ENCODE measurements around the gene ELL. TPM values are rescaled to one million over a fixed set of nuclear protein-coding genes. Genes with fewer than 3 reads are reported as not detected.

The ELL gene
- total RNA-seq, 1 donor: 19.9 TPM

DNA sequence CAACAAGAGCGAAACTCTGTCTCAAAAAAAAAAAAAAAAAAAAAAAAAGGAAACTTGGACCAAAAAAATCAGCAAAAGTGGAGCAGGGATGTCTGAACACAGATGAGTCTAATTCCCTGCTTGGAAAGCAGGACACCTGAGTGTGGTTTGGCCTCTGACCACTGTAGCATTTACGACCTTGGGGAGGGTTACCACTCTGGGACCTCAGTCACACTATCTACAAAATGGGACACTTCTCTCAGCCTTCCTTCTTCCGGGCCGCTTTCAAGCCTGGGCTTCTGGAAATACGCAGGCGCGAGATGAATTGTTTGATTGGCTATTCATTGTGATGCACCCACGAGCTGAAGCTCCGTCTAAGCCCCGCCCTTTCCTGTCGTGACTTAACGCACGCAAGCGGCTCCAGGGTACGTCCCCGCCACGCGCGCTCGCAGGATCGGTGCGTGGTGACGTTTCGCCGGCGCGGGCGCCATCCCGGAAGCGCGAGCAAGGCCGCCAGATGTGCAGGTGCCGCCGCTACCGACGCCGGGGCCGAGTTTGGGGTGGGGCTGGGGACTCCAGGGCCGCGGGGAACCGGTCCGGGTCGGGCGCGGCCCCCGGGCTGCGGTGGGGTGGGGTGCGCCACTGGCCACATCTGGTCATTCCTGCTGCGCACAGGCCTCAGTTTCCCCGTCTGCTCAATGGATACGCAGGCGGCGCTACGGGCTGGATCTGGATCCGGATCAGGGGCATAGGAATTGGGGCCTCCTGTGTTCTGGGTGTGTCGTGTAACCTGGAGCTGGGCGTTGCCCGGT is 35.7 kb upstream of the ELL start, which contains the start of gene KXD1:
Gene KXD1 (plus strand): TSS at position 460 of the 791 bp plus-strand sequence. CDS start 4,187 bp downstream, outside the sequence.
- peak within 1 kb of the TSS; percentile 90 for H3K4me3 ChIP-seq (ENCODE audit: low read depth, low read length)
- DNase-seq (ENCODE audit: low read depth): peak; percentile 100
- TF ChIP-seq, protein P1, sequence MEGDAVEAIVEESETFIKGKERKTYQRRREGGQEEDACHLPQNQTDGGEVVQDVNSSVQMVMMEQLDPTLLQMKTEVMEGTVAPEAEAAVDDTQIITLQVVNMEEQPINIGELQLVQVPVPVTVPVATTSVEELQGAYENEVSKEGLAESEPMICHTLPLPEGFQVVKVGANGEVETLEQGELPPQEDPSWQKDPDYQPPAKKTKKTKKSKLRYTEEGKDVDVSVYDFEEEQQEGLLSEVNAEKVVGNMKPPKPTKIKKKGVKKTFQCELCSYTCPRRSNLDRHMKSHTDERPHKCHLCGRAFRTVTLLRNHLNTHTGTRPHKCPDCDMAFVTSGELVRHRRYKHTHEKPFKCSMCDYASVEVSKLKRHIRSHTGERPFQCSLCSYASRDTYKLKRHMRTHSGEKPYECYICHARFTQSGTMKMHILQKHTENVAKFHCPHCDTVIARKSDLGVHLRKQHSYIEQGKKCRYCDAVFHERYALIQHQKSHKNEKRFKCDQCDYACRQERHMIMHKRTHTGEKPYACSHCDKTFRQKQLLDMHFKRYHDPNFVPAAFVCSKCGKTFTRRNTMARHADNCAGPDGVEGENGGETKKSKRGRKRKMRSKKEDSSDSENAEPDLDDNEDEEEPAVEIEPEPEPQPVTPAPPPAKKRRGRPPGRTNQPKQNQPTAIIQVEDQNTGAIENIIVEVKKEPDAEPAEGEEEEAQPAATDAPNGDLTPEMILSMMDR (IDR thresholded peaks at IDR 0.05; ENCODE audit: insufficient read depth, low read depth, low read length): no peak

DNA sequence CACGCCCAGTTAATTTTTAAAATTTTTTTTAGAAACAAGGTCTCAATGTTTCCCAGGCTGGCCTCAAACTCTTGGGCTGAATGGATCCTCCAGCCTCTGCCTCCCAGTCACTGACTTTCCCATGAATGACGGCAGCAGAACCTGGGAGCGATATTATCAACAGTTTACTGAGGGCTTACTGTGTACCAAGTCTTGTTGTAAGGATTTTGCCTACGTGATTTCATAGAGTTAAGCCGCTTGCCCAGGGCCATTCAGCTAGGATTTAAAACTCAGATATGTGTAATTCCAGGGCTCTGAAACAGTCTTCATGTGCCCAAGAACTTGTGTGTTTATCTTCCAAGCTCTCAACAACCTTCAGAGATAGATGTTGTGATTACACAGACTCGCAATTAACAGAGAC is 29.8 kb upstream of the ELL start:
- no peak overlapping the region for H3K4me3 ChIP-seq (ENCODE audit: low read depth, low read length)
- DNase-seq (ENCODE audit: low read depth): peak; percentile 87

DNA sequence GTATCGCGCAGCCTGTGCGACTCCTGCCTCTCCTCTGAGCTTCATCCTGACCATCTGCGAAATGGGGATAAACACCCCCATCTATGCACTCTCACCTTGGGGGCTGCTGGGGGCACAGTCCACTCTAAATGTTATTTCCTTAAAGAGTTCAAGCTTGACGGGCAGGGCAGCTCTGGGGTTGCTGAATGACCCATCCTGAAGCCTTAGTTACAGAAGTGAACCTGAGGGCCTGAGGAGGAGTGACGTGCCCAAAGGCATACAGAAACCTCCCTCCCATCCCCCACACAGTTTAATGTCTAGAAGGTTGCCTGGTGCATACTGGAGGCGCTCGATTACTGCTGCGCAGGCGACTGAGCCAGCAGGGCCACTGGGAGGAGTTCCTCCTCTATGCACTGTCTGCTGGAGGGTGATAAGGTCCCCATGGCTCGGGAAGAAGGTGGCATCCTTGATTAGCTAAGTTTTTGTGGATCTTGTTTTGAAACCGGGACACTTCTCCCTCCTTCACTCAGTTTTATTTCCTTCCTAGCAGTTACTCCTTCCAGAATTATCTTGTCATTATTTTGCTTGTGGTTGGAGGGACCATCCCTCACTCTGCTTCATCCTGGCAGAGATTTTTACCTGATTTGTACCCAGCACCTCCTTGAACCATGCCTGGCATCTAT is 22.1 kb upstream of the ELL start:
- H3K4me3 ChIP-seq (ENCODE audit: low read depth, low read length): peak overlapping the region; percentile 57
- DNase-seq (ENCODE audit: low read depth): peak; percentile 76
- TF ChIP-seq, protein P1 (IDR thresholded peaks at IDR 0.05; ENCODE audit: insufficient read depth, low read depth, low read length): no peak

More for the DNA sequence above, 29.8 kb upstream of the ELL start:
- TF ChIP-seq, protein P1 (IDR thresholded peaks at IDR 0.05; ENCODE audit: insufficient read depth, low read depth, low read length): no peak

DNA sequence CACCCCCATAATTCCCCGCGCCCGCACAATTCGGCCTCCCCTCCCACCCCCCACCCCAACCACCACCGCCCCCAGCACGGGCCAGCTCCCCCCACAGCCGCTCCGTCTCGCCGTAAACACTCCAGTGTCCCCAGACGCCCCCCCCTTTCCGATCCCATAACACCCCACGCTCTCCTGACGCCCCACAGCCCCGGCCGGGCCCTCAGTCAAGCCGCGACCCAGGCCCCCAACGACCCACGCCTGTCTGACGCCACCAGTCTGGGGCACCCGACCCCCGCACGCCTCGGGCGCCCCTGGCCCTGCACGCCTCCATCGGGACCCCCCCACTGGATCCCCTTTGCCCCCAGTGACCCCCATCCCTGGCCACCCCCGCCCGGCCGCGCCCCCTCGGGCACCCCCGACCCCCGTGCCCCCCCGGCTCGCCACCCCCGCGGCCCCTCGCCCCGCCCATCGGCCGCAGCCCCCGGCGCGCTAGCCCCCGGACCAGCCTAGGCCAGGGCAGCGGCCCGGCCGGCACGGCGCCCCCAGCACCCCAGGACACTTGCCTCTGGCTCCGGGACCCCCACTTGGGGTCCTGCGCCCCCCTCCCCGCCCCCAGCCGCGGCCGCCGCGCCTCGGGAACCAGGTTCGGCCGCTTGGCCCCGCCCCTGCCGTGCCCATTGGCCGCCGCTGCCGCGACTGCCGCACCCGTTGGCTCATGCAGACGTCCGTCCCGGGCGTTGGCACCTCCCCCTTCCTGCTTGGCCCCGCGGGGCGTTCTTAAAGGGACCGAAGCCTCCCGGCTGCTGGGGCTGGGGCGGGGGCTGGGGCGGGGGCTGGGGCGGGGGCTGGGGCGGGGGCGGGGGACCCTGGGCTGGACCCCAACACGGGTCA is 21.3 kb upstream of the ELL start, which contains the start of gene FKBP8:
Gene FKBP8 (minus strand): TSS at position 633 of the 873 bp plus-strand sequence. CDS start 1,603 bp downstream, outside the sequence.
- peak; percentile 88 for DNase-seq (ENCODE audit: low read depth)
- H3K4me3 ChIP-seq (ENCODE audit: low read depth, low read length): peak within 1 kb of the TSS; percentile 80

DNA sequence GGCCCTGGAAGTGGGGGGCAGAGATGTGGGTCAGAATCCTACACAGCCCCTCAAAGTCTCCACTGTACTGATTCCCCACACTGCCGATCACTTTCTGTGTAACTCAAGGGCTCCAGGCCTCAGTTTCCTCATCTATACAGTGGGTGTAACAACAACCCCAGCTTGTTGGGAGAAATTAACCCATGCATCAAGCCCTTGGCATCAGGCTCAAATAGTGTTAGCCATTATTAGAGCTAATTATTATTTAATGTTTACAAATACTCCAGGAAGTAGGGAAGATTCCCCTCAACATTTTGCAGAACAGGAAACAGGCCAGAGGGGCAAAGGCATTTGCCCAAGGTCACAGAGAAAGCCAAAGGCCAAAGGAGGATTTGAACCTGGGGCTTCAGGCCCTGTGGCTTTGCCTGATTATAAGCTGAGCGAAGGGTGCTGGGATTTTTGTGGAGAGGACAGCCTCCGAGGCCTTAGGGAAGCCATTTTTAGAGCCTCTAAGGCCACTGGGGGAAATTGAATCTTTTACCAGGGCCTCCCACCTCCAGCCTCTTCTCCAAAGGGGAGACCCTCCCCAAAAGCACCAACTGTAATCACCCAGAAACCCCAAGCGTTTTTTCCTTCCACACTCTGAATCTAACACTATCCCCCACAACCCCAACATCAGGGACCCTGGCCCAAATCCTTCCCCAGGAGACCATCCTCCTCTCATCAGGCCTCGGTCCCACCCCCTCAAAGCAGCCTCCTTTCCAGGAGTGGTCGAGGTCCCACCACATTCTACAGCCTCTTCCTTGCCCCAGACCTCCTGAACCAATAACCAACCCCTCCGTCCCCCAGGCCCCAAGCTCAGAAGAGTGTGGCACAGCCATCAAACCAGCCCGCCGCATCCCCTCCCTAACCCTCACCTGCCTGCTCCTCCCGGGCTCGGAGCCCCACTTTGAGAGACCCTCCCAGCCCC is 20.4 kb upstream of the ELL start:
- TF ChIP-seq, protein P1 (IDR thresholded peaks at IDR 0.05; ENCODE audit: insufficient read depth, low read depth, low read length): no peak
- DNase-seq (ENCODE audit: low read depth): no peak
- peak overlapping the region; percentile 80 for H3K4me3 ChIP-seq (ENCODE audit: low read depth, low read length)

More for the DNA sequence above, 21.3 kb upstream of the ELL start, which contains the start of gene FKBP8:
- TF ChIP-seq, protein P1 (IDR thresholded peaks at IDR 0.05; ENCODE audit: insufficient read depth, low read depth, low read length): no peak

All from fibroblast of villous mesenchyme (primary cell).